Thyroid gland (tissue), 4 donors: ENCODE measurements around the gene CDH1.
A peak's percentile ranks its signal among the peaks of the same experiment; 100 is the strongest.

Source experiments
- POLR2A ChIP-seq, 2 donors: fragments of 450-650 bp; IDR thresholded peaks; one replicate each; pipeline ENCODE4 v1.6.1; 2017; ENCODE audit warnings: antibody characterized with exemption in 2 of 2, mild to moderate bottlenecking in 2 of 2, moderate library complexity in 1 of 2
- TF ChIP-seq, protein P1 (sequence below), 6 experiments: fragments of 200-600 bp in 3 of 6; fragments of 450-650 bp in 3 of 6; sonication (generic) in 3 of 6; IDR thresholded peaks; one replicate each; pipeline ENCODE4 v1.5.1; 2016 to 2019; ENCODE audit warnings: antibody characterized with exemption in 6 of 6, mild to moderate bottlenecking in 2 of 6, inconsistent platforms in 1 of 6, moderate library complexity in 1 of 6

DNA sequence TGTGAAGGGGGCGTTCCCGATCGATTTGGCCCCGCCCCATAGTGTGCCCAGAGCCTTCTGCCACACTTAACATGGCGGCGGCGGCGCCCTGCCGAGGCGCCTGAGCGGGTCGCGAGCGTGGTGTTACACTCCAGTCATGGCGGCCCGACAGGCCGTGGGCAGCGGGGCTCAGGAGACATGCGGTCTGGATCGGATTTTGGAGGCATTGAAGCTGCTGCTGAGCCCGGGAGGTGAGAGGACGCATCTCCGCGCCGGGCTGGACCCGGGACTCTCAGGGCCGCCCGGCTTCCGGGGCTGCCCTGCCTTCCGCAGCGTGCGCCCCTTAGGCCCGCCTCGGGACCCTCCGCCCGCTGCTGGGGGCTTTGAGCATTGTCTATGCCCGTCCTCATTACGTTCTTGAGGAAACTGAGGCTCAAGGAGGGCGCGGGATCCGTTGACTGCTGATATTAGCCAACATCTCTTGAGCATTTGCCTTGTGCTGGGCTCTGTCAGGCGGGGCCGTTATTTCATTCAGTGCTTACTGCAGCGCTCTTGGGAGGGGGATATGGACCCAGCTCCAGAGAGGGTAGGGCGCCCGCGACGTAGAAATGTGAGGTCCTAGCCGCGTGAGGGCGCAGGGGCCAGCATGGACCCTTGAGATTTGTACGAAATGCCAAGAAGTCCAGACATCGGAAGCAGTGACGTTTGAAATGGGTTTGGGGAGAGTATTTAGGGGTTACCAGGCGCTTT, 106.6 kb downstream of the CDH1 start, which contains the start of gene TANGO6:
- TF ChIP-seq POLR2A (IDR thresholded peaks at IDR 0.05): peak in 1 of 2 donors; percentile 46
- TF ChIP-seq, protein P1, sequence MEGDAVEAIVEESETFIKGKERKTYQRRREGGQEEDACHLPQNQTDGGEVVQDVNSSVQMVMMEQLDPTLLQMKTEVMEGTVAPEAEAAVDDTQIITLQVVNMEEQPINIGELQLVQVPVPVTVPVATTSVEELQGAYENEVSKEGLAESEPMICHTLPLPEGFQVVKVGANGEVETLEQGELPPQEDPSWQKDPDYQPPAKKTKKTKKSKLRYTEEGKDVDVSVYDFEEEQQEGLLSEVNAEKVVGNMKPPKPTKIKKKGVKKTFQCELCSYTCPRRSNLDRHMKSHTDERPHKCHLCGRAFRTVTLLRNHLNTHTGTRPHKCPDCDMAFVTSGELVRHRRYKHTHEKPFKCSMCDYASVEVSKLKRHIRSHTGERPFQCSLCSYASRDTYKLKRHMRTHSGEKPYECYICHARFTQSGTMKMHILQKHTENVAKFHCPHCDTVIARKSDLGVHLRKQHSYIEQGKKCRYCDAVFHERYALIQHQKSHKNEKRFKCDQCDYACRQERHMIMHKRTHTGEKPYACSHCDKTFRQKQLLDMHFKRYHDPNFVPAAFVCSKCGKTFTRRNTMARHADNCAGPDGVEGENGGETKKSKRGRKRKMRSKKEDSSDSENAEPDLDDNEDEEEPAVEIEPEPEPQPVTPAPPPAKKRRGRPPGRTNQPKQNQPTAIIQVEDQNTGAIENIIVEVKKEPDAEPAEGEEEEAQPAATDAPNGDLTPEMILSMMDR (IDR thresholded peaks at IDR 0.05): peak in 2 of 6 experiments; percentile 7 to 31
